Kidney epithelial cell (primary cell): Measurements from ENCODE around the gene FAM110D. TPM values are rescaled to one million over a fixed set of nuclear protein-coding genes. Genes with fewer than 3 reads are reported as not detected.

Source experiments
- DNase-seq: peaks from one replicate; pipeline ENCODE4 v3.0.0-alpha.2; 2010; ENCODE audit warnings: low read depth
- H3K27me3 ChIP-seq: 2 replicates; pipeline ENCODE4 v1.6.0; 2011; ENCODE audit warnings: low read length; ENCODE audit not compliant: control insufficient read depth, insufficient read depth
- H3K36me3 ChIP-seq: 2 replicates; pipeline ENCODE4 v1.5.1; 2011; ENCODE audit warnings: low read length; ENCODE audit not compliant: control insufficient read depth, insufficient read depth
- H3K4me3 ChIP-seq: 2 replicates; pipeline ENCODE4 v1.5.1; 2011; ENCODE audit warnings: low read depth, mild to moderate bottlenecking, control low read depth, low read length
- CTCF ChIP-seq: IDR thresholded peaks from 2 replicates; pipeline ENCODE4 v1.5.1; 2011; ENCODE audit warnings: mild to moderate bottlenecking, moderate library complexity, low read length, control low read depth, inconsistent platforms; ENCODE audit not compliant: insufficient read depth, poor library complexity, severe bottlenecking
- total RNA-seq: library from RNA; depleted of rRNA; stranded (reverse); fragments of >200 nt; gene quantifications from 2 replicates; pipeline ENCODE4 v1.2.3, GENCODE V29; 2015

The FAM110D gene
- 0.07 and 0.79 TPM in 2 replicates for total RNA-seq

DNA sequence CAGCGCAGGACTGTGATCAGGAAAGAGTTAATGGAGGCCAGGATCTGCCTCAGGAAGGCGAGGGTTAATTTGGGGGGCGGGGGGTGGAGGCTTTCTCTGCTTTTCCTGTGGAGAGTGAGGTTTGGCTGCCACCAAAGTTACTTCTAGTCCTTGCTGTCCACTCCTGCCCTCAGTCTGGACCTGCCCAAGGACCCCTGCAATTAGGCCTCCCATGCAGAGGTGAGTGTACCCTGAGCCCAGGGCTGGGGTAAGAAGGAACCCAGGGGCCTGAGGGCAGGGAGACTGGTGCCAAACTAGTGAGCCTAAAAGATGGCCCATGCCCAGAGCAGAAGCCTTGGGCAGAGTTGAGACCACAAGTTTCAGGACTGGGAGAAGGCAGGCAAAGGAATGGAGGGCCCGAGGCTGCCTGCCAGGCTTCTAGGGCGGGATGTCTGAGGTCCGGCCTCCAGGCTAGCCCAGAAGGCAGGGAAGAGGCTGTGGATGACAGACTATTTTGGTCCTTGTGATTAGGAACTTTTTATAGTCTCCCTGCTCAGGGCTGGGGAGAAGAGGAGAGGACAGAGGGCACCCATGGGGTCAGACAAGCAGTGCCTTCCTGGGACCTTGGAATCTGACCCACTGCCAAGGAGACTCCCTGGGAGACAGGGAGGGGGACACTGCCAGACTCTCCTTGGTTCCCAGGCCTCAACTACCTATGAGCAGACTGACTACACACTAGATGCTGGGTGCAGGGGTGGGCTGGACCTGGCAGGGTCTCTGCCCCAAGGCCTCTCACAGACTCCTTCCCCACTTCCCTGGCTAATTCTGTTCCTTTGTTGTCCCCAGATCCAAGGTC, at the start of gene FAM110D:
FAM110D (plus strand) TSS at position 172 of the 835 bp plus-strand sequence. CDS start 2,213 bp downstream, outside the sequence.
- peaks cover 38% of the 10 kb centered on the region for H3K27me3 ChIP-seq

DNA sequence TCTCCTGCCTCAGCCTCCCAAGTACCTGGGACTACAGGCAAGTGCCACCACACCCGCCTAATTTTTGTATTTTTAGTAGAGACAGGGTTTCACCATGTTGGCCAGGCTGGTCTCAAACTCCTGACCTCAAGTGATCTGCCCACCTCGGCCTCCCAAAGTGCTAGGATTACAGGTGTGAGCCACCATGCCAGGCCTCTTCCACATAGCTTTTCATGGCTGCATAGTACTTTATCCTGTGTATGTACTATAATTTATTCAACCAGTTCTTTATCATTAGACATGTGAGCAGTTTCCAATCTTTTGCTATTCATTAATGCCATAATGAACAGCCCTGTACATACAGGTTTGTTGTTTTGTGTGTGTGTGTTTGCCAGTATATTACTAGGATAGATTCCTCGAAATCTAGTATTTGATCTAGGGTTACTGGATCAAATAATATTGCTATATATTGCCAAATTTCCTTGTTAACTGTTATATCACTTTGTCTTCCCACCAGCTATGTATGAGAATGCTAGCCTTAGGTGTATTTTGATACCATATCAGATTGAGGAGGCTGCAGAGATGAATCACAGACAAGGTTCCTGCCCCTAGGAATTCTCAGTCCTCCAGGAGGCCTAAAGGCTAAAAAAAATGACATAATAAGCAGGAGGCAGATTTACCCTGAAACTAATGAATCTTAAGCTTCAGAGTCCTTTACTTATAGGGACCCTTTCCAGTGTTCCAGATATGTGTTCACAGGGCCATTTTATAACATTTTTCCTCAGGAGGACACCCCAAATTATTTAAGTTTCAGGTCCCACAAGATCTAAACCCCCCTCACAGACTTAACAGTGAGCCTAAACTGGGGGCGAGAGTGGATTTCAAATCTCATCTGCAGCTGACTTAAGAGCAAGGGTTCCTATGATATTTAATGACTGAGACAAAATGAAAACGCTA, 49.4 kb upstream of the FAM110D start:
- H3K4me3 ChIP-seq = no peak overlapping the region
- no peak for TF ChIP-seq CTCF
- DNase-seq = no peak

More for the DNA sequence above, at the start of gene FAM110D:
- no peak for DNase-seq
- no peak for TF ChIP-seq CTCF
- Histone ChIP-seq H3K4me3 (no peak within 1 kb of the TSS), H3K36me3 (no peaks in the 10 kb centered on the region)

DNA sequence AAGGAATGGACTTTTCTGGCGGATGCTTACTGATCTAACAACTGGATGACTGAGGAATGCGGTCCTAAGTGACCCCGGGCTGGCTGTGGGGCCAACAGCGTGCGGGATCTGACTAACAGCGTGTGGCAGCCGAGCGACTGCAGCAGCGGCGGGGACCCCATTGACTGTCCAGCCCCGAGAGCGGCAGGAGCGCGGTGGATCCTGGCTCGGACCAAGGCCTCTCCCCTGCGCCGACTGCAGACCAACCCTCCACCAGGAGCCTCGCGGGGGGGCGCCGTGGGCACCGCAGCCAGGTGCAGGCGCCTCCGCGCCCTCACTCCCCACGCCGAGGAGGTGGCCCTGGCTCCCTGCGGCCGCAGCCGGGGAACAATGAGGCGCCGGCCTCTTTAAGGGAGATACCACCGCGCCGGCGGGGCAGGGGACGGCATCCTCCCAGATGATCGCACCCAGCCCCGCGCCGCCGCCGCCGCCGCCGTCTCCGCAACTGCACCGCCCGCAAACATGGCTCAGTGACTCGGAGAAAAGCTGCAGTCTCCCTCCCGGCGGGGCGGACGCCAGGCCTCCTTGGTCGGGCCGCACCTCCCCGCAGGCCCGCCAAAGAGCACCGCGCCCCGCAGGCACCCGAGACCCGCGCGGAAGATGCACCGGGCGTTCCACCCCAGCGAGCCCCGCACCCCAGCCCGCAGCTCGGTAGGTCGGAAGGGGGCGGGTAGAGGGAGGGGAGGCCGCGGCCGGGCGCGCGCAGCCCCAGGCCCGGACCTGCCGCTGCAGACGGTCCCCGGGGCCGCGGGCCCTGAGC, 47.9 kb upstream of the FAM110D start:
- Histone ChIP-seq H3K27me3 (no peaks in the 10 kb centered on the region), H3K4me3 (peak overlapping the region; percentile 98), H3K36me3 (no peaks in the 10 kb centered on the region)
- no peak for DNase-seq
- TF ChIP-seq CTCF = no peak

More for the DNA sequence above, 49.4 kb upstream of the FAM110D start:
- Histone ChIP-seq H3K36me3 (no peaks in the 10 kb centered on the region), H3K27me3 (no peaks in the 10 kb centered on the region)

- Histone ChIP-seq H3K27me3 (no peaks in the 10 kb centered on the region), H3K4me3 (peak within 1 kb of the TSS; percentile 98), H3K36me3 (no peaks in the 10 kb centered on the region)
- TF ChIP-seq CTCF = no peak
- peak; percentile 70 for DNase-seq
Observed at GRCh38 chr1:26111530-26112406, 47.1 kb upstream of the FAM110D start, which contains the start of gene PDIK1L. TSS of gene PDIK1L (plus strand) at chr1:26111824. CDS start at chr1:26114309, 2,485 bp downstream.

- Histone ChIP-seq H3K36me3 (no peaks in the 10 kb centered on the region), H3K27me3 (no peaks in the 10 kb centered on the region), H3K4me3 (peak overlapping the region; percentile 98)
- DNase-seq = no peak
- no peak for TF ChIP-seq CTCF
Observed at GRCh38 chr1:26112407-26112775, 46.5 kb upstream of the FAM110D start.
